ENCODE results near the gene CYP21A2.
"Not testable (repeated sequence)": the region's sequence is repeated elsewhere in the genome, so short reads cannot be mapped to it uniquely, and the experiment has no call there.

Gene CYP21A2

DNA sequence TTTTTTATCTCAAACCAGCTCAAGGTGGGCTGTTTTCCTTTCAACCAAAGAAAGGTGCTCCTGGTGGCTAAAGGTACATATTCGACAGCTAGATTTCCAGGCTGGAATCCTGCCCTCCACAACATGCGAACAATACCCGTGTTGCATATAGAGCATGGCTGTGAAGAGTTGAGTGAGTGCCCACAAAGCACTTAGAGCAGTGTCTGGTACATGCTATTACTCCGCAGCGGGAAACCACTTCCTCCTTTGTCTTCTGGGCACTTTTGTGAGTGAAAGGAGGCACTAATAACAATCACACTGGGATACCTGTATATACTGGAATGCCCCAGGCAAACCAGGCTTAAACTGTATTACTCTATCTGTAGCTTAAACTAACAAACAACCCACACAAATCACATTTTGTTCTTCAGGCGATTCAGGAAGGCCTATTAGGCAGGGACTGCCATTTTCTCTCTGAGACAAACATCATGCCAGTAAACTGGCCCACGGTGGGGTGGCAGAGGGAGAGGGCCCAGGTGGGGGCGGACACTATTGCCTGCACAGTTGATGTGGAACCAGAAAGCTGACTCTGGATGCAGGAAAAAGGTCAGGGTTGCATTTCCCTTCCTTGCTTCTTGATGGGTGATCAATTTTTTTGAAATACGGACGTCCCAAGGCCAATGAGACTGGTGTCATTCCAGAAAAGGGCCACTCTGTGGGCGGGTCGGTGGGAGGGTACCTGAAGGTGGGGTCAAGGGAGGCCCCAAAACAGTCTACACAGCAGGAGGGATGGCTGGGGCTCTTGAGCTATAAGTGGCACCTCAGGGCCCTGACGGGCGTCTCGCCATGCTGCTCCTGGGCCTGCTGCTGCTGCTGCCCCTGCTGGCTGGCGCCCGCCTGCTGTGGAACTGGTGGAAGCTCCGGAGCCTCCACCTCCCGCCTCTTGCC, at the start of gene CYP21A2:
CYP21A2 (plus strand) TSS at position 818 of the 927 bp plus-strand sequence; CDS start at position 826, 8 bp downstream.
- H3K27ac ChIP-seq (ENCODE audit: low read depth, low read length); H3K9ac ChIP-seq (ENCODE audit: low read length); H3K4me1 ChIP-seq (ENCODE audit: control insufficient read depth, insufficient read depth, low read length); H3K4me3 ChIP-seq (ENCODE audit: low read length); H3K27me3 ChIP-seq (ENCODE audit: control insufficient read depth, insufficient read depth, low read length); H3K36me3 ChIP-seq (ENCODE audit: control insufficient read depth, insufficient read depth, low read length): not testable (repeated sequence)

DNA sequence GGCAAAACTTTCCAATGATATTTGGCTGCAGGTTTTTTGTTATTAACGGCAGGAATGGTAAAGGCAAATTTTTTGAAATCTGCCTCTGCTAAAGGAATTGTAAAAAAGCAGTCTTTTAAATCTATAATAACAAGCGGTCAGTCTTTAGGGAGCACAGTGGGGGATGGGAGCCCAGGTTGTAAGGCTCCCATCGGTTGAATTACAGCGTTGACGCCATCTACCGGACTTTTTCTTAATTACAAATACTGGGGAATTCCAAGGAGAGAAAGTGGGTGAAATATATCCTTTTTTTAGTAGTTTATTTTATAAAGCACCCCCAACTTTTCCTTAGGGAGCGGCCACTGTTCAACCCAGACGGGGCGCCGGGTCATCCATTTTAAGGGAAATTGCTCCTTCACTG, 48.9 kb upstream of the CYP21A2 start:
- not testable (repeated sequence) for H3K36me3 ChIP-seq (ENCODE audit: control insufficient read depth, insufficient read depth, low read length); H3K27me3 ChIP-seq (ENCODE audit: control insufficient read depth, insufficient read depth, low read length); H3K4me3 ChIP-seq (ENCODE audit: low read length); H3K27ac ChIP-seq (ENCODE audit: low read depth, low read length); H3K9ac ChIP-seq (ENCODE audit: low read length); H3K4me1 ChIP-seq (ENCODE audit: control insufficient read depth, insufficient read depth, low read length)

DNA sequence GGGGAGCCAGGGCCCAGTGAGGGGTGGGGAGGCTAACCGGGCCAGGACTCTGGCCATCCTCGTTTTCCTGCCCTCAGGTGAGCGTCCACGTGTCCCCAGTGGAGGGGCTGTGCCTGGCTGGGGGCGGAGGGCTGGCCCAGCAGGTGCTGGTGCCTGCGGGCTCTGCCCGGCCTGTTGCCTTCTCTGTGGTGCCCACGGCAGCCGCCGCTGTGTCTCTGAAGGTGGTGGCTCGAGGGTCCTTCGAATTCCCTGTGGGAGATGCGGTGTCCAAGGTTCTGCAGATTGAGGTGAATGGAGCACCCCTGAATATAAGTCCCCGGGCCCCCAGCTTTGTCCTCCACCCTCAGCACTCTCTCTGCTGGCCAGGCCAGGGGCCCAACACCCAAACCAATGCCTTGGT, 43.8 kb upstream of the CYP21A2 start:
- not testable (repeated sequence) for H3K4me1 ChIP-seq (ENCODE audit: control insufficient read depth, insufficient read depth, low read length); H3K27me3 ChIP-seq (ENCODE audit: control insufficient read depth, insufficient read depth, low read length); H3K9ac ChIP-seq (ENCODE audit: low read length); H3K4me3 ChIP-seq (ENCODE audit: low read length); H3K36me3 ChIP-seq (ENCODE audit: control insufficient read depth, insufficient read depth, low read length); H3K27ac ChIP-seq (ENCODE audit: low read depth, low read length)

DNA sequence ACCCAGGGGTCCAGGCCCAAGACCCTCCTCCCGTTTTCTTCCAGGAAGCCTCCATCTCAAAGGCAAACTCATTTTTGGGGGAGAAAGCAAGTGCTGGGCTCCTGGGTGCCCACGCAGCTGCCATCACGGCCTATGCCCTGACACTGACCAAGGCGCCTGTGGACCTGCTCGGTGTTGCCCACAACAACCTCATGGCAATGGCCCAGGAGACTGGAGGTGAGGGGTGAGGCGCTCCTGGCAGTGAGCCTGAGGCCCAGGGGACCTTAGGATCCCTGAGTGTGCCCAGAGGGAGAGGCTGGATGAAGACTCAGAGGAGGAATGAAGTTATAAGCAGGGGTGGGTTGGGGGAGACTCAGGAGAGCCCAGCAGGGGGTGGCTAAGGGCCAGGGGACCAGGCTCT, 41.8 kb upstream of the CYP21A2 start:
- H3K9ac ChIP-seq (ENCODE audit: low read length); H3K27ac ChIP-seq (ENCODE audit: low read depth, low read length); H3K36me3 ChIP-seq (ENCODE audit: control insufficient read depth, insufficient read depth, low read length); H3K4me1 ChIP-seq (ENCODE audit: control insufficient read depth, insufficient read depth, low read length); H3K27me3 ChIP-seq (ENCODE audit: control insufficient read depth, insufficient read depth, low read length); H3K4me3 ChIP-seq (ENCODE audit: low read length): not testable (repeated sequence)

DNA sequence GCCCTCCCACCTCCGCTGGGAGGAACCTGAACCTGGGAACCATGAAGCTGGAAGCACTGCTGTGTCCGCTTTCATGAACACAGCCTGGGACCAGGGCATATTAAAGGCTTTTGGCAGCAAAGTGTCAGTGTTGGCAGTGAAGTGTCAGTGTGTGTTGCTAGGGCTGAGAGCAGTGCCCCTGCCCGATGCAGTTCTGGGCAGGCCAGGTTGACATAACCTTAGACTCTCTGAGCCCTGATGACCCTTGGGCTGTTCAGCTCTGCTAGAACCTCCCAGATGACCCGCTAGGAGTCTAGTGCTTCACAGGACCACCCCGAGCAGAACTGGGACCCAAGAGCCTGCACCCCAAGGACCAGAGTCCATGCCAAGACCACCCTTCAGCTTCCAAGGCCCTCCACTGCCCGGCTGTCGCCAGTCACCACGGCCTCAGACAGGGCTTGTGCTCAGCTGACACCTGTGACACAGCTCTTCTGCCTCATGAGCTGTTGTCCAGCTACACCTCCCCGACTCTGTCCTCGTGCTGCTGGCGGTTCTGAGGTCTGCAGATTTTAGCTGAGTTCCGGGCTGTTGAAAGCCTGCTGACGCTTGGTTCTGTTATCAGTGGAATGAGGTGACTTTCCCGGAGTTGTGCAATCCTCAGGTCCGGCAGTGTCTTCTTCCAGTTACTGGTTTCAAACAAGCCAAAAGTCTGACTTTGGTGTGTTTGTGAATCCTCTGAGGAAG, 35.5 kb upstream of the CYP21A2 start:
- not testable (repeated sequence) for H3K27ac ChIP-seq (ENCODE audit: low read depth, low read length); H3K4me3 ChIP-seq (ENCODE audit: low read length); H3K36me3 ChIP-seq (ENCODE audit: control insufficient read depth, insufficient read depth, low read length); H3K4me1 ChIP-seq (ENCODE audit: control insufficient read depth, insufficient read depth, low read length); H3K27me3 ChIP-seq (ENCODE audit: control insufficient read depth, insufficient read depth, low read length); H3K9ac ChIP-seq (ENCODE audit: low read length)

DNA sequence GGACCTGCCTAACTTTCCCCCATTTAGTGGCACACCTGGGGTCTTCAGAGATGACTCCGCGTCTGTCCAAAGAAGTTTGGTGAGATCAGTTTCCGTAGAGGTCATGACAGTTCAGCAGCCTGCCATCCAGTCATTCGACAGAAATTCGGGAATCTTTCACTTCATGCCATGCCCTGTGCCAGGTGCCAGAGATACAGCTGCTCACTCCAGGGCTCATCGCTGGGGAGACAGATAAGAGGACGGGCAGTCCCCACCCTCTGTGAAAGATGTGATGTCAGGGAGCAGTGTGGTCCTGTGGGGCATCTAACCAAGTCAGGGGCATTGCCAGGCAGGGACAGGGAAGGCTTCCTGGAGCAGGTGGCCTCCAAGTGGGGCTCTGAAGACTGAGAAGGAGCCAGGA, 34.9 kb upstream of the CYP21A2 start:
- H3K9ac ChIP-seq (ENCODE audit: low read length); H3K27me3 ChIP-seq (ENCODE audit: control insufficient read depth, insufficient read depth, low read length); H3K4me1 ChIP-seq (ENCODE audit: control insufficient read depth, insufficient read depth, low read length); H3K36me3 ChIP-seq (ENCODE audit: control insufficient read depth, insufficient read depth, low read length); H3K27ac ChIP-seq (ENCODE audit: low read depth, low read length); H3K4me3 ChIP-seq (ENCODE audit: low read length): not testable (repeated sequence)

DNA sequence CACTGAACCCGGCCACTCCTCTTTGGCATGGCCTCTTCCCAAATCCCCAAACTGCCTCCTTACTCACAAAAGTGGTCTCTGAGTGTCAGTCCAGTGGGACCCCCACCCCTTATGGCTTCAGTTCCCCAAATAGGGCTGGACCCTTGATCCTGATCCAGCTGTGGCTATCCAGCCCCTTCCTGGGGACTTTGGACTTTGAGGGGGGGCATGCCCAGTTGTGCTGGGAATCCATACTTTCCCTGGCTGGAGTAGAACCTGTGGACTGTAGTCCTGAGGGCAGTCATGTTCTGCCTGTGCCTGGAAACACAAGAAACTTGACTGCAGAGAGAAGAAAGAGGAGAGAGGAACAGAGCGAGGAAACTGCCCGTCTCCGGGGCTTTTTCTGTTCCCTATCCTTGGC, 33.8 kb upstream of the CYP21A2 start:
- not testable (repeated sequence) for H3K36me3 ChIP-seq (ENCODE audit: control insufficient read depth, insufficient read depth, low read length); H3K4me3 ChIP-seq (ENCODE audit: low read length); H3K27me3 ChIP-seq (ENCODE audit: control insufficient read depth, insufficient read depth, low read length); H3K4me1 ChIP-seq (ENCODE audit: control insufficient read depth, insufficient read depth, low read length); H3K9ac ChIP-seq (ENCODE audit: low read length); H3K27ac ChIP-seq (ENCODE audit: low read depth, low read length)

DNA sequence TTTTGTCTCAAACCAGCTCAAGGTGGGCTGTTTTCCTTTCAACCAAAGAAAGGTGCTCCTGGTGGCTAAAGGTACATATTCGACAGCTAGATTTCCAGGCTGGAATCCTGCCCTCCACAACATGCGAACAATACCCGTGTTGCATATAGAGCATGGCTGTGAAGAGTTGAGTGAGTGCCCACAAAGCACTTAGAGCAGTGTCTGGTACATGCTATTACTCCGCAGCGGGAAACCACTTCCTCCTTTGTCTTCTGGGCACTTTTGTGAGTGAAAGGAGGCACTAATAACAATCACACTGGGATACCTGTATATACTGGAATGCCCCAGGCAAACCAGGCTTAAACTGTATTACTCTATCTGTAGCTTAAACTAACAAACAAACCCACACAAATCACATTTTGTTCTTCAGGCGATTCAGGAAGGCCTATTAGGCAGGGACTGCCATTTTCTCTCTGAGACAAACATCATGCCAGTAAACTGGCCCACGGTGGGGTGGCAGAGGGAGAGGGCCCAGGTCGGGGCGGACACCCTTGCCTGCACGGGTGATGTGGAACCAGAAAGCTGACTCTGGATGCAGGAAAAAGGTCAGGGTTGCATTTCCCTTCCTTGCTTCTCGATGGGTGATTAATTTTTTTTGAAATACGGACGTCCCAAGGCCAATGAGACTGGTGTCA, 33.2 kb upstream of the CYP21A2 start:
- not testable (repeated sequence) for H3K36me3 ChIP-seq (ENCODE audit: control insufficient read depth, insufficient read depth, low read length); H3K4me1 ChIP-seq (ENCODE audit: control insufficient read depth, insufficient read depth, low read length); H3K27ac ChIP-seq (ENCODE audit: low read depth, low read length); H3K4me3 ChIP-seq (ENCODE audit: low read length); H3K9ac ChIP-seq (ENCODE audit: low read length); H3K27me3 ChIP-seq (ENCODE audit: control insufficient read depth, insufficient read depth, low read length)

DNA sequence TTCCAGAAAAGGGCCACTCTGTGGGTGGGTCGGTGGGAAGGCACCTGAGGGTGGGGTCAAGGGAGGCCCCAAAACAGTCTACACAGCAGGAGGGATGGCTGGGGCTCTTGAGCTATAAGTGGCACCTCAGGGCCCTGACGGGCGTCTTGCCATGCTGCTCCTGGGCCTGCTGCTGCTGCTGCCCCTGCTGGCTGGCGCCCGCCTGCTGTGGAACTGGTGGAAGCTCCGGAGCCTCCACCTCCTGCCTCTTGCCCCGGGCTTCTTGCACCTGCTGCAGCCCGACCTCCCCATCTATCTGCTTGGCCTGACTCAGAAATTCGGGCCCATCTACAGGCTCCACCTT, 32.7 kb upstream of the CYP21A2 start:
- not testable (repeated sequence) for H3K36me3 ChIP-seq (ENCODE audit: control insufficient read depth, insufficient read depth, low read length); H3K27ac ChIP-seq (ENCODE audit: low read depth, low read length)

DNA sequence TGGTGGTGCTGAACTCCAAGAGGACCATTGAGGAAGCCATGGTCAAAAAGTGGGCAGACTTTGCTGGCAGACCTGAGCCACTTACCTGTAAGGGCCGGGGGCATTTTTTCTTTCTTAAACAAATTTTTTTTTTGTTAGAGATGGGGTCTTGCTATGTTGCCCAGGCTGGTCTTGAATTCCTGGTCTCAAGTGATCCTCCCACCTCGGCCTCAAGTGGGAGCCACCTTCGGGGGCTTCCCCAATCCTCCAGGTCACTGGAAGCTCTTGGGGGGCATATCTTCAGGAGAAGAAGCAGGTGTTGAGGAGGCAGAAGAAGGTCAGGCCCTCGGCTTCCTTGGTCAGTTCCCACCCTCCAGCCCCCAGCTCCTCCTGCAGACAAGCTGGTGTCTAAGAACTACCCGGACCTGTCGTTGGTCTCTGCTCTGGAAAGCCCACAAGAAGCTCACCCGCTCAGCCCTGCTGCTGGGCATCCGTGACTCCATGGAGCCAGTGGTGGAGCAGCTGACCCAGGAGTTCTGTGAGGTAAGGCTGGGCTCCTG, 32.2 kb upstream of the CYP21A2 start:
- not testable (repeated sequence) for H3K27ac ChIP-seq (ENCODE audit: low read depth, low read length); H3K9ac ChIP-seq (ENCODE audit: low read length); H3K4me3 ChIP-seq (ENCODE audit: low read length); H3K4me1 ChIP-seq (ENCODE audit: control insufficient read depth, insufficient read depth, low read length); H3K36me3 ChIP-seq (ENCODE audit: control insufficient read depth, insufficient read depth, low read length); H3K27me3 ChIP-seq (ENCODE audit: control insufficient read depth, insufficient read depth, low read length)

More for the DNA sequence above, 32.7 kb upstream of the CYP21A2 start:
- not testable (repeated sequence) for H3K9ac ChIP-seq (ENCODE audit: low read length); H3K27me3 ChIP-seq (ENCODE audit: control insufficient read depth, insufficient read depth, low read length); H3K4me3 ChIP-seq (ENCODE audit: low read length); H3K4me1 ChIP-seq (ENCODE audit: control insufficient read depth, insufficient read depth, low read length)

DNA sequence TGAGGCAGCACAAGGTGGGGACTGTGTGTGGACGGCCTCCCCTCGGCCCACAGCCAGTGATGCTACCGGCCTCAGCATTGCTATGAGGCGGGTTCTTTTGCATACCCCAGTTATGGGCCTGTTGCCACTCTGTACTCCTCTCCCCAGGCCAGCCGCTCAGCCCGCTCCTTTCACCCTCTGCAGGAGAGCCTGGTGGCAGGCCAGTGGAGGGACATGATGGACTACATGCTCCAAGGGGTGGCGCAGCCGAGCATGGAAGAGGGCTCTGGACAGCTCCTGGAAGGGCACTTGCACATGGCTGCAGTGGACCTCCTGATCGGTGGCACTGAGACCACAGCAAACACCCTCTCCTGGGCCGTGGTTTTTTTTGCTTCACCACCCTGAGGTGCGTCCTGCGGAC, 31.1 kb upstream of the CYP21A2 start:
- not testable (repeated sequence) for H3K36me3 ChIP-seq (ENCODE audit: control insufficient read depth, insufficient read depth, low read length); H3K4me3 ChIP-seq (ENCODE audit: low read length); H3K27me3 ChIP-seq (ENCODE audit: control insufficient read depth, insufficient read depth, low read length); H3K27ac ChIP-seq (ENCODE audit: low read depth, low read length); H3K9ac ChIP-seq (ENCODE audit: low read length); H3K4me1 ChIP-seq (ENCODE audit: control insufficient read depth, insufficient read depth, low read length)

DNA sequence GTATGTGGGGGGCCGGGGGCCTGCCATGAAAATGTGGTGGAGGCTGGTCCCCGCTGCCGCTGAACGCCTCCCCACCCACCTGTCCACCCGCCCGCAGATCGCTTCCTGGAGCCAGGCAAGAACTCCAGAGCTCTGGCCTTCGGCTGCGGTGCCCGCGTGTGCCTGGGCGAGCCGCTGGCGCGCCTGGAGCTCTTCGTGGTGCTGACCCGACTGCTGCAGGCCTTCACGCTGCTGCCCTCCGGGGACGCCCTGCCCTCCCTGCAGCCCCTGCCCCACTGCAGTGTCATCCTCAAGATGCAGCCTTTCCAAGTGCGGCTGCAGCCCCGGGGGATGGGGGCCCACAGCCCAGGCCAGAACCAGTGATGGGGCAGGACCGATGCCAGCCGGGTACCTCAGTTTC, 30.2 kb upstream of the CYP21A2 start:
- not testable (repeated sequence) for H3K27ac ChIP-seq (ENCODE audit: low read depth, low read length); H3K4me1 ChIP-seq (ENCODE audit: control insufficient read depth, insufficient read depth, low read length); H3K36me3 ChIP-seq (ENCODE audit: control insufficient read depth, insufficient read depth, low read length); H3K4me3 ChIP-seq (ENCODE audit: low read length); H3K9ac ChIP-seq (ENCODE audit: low read length); H3K27me3 ChIP-seq (ENCODE audit: control insufficient read depth, insufficient read depth, low read length)

All from rectal smooth muscle tissue (tissue), 1 donor.